Liver (tissue), 9 donors: ENCODE results near the gene CASR. TPM values are rescaled to one million over a fixed set of nuclear protein-coding genes. Genes with fewer than 3 reads are reported as not detected.

ENCODE experiments used
- DNase-seq: peaks from one replicate; pipeline ENCODE4 v3.0.0-alpha.2; 2017; ENCODE audit warnings: low spot score
- H3K27ac ChIP-seq, 2 donors: one replicate each; pipeline ENCODE4 v1.7.0; 2013; ENCODE audit warnings: inconsistent platforms in 2 of 2, low read length in 2 of 2, control low read depth in 1 of 2, low read depth in 1 of 2, mild to moderate bottlenecking in 1 of 2
- H3K27me3 ChIP-seq, 4 donors: one replicate each; pipeline versions ENCODE4 v1.6.1 to v1.7.0; 2013; ENCODE audit warnings: low read length in 3 of 4, inconsistent platforms in 1 of 4, mild to moderate bottlenecking in 1 of 4, moderate library complexity in 1 of 4; ENCODE audit not compliant: control insufficient read depth in 4 of 4, insufficient read depth in 4 of 4
- H3K36me3 ChIP-seq, 4 donors: one replicate each; pipeline versions ENCODE4 v1.6.1 to v1.7.0; 2013; ENCODE audit warnings: low read length in 3 of 4, mild to moderate bottlenecking in 3 of 4, low read depth in 1 of 4, moderate library complexity in 1 of 4; ENCODE audit not compliant: control insufficient read depth in 4 of 4, insufficient read depth in 3 of 4
- H3K4me1 ChIP-seq, 4 donors: one replicate each; pipeline versions ENCODE4 v1.6.1 to v1.7.0; 2013; ENCODE audit warnings: low read length in 3 of 4, mild to moderate bottlenecking in 3 of 4, moderate library complexity in 1 of 4; ENCODE audit not compliant: control insufficient read depth in 4 of 4, insufficient read depth in 4 of 4
- H3K4me3 ChIP-seq, 3 donors: one replicate each; pipeline versions ENCODE4 v1.6.1 to v1.7.0; 2013; ENCODE audit warnings: low read length in 3 of 3, control low read depth in 1 of 3, low read depth in 1 of 3, mild to moderate bottlenecking in 1 of 3
- H3K9ac ChIP-seq, 2 donors: one replicate each; pipeline ENCODE4 v1.7.0; 2013; ENCODE audit warnings: low read length in 2 of 2, mild to moderate bottlenecking in 2 of 2, moderate library complexity in 2 of 2, control low read depth in 1 of 2, low read depth in 1 of 2
- H3K9me3 ChIP-seq, 4 donors: one replicate each; pipeline versions ENCODE4 v1.6.1 to v1.7.0; 2013; ENCODE audit warnings: low read length in 3 of 4; ENCODE audit not compliant: control insufficient read depth in 4 of 4
- EGR1 ChIP-seq, 2 donors: IDR thresholded peaks; 2 replicates each; pipeline ENCODE4 v1.6.1; 2016 to 2018; ENCODE audit warnings: antibody characterized with exemption in 2 of 2, low read depth in 2 of 2
- FOXA2 ChIP-seq: IDR thresholded peaks from 2 replicates; pipeline ENCODE4 v1.6.1; 2016; ENCODE audit warnings: antibody characterized with exemption
- GABPA ChIP-seq, 2 donors: IDR thresholded peaks in 1 of 2; conservative IDR thresholded peaks in 1 of 2; 2 replicates each; pipeline ENCODE4 v1.6.1; 2016; ENCODE audit warnings: antibody characterized with exemption in 2 of 2, mild to moderate bottlenecking in 1 of 2, moderate library complexity in 1 of 2
- HNF4A ChIP-seq, 2 donors: conservative IDR thresholded peaks; 2 replicates each; pipeline ENCODE4 v1.6.1; 2016; ENCODE audit warnings: antibody characterized with exemption in 2 of 2, mild to moderate bottlenecking in 2 of 2
- HNF4G ChIP-seq: IDR thresholded peaks from 2 replicates; pipeline ENCODE4 v1.6.1; 2016; ENCODE audit warnings: antibody characterized with exemption
- JUND ChIP-seq, 2 donors: IDR thresholded peaks; 2 replicates each; pipeline ENCODE4 v1.6.1; 2016; ENCODE audit warnings: antibody characterized with exemption in 2 of 2
- MAX ChIP-seq: IDR thresholded peaks from 2 replicates; pipeline ENCODE4 v1.6.1; 2016; ENCODE audit warnings: antibody characterized with exemption
- RAD21 ChIP-seq, 2 donors: IDR thresholded peaks; 2 replicates each; pipeline ENCODE4 v1.6.1; 2016; ENCODE audit warnings: antibody characterized with exemption in 2 of 2, mild to moderate bottlenecking in 2 of 2
- RXRA ChIP-seq, 2 donors: IDR thresholded peaks; 2 replicates each; pipeline ENCODE4 v1.6.1; 2017 to 2018; ENCODE audit warnings: antibody characterized with exemption in 2 of 2, mild to moderate bottlenecking in 1 of 2
- SP1 ChIP-seq: IDR thresholded peaks from 2 replicates; pipeline ENCODE4 v1.6.1; 2018; ENCODE audit warnings: antibody characterized with exemption, mild to moderate bottlenecking
- TAF1 ChIP-seq: conservative IDR thresholded peaks from 2 replicates; pipeline ENCODE4 v1.6.1; 2016; ENCODE audit warnings: antibody characterized with exemption, mild to moderate bottlenecking
- YY1 ChIP-seq: IDR thresholded peaks from 2 replicates; pipeline ENCODE4 v1.6.1; 2016; ENCODE audit warnings: antibody characterized with exemption, mild to moderate bottlenecking
- ZBTB33 ChIP-seq: IDR thresholded peaks from 2 replicates; pipeline ENCODE4 v1.6.1; 2016; ENCODE audit warnings: antibody characterized with exemption
- WGBS: extraction: QIAGEN DNeasy Blood & Tissue Kit; methylation state at CpG from one replicate; pipeline ENCODE4 v1.1.7; 2013; 5-methylcytosine and 5-hydroxymethylcytosine counted together
- polyA plus RNA-seq, 2 donors: library from polyadenylated mRNA; stranded (reverse) in 1 of 2; unstranded in 1 of 2; fragments of 200-250 nt in 1 of 2; fragments of >200 nt in 1 of 2; fragmentation: Nextera tagmentation in 1 of 2; extraction: Ambion mirVana in 1 of 2; gene quantifications; one replicate each; pipeline versions ENCODE4 v1.2.1 to v1.2.3, GENCODE V29; 2013 to 2015
- total RNA-seq, 2 donors: library from RNA; depleted of rRNA; stranded (reverse); fragments of >200 nt; gene quantifications; one replicate each; pipeline ENCODE4 v1.2.3, GENCODE V29; 2014
- TF ChIP-seq, protein P1 (sequence below): IDR thresholded peaks from 2 replicates; pipeline ENCODE4 v1.6.1; 2016; ENCODE audit warnings: antibody characterized with exemption, mild to moderate bottlenecking
- TF ChIP-seq, protein P2 (sequence below): IDR thresholded peaks from 2 replicates; pipeline ENCODE4 v1.6.1; 2016; ENCODE audit warnings: antibody characterized with exemption
- TF ChIP-seq, protein P3 (sequence below): fragments of 150-350 bp; IDR thresholded peaks from 2 replicates; pipeline ENCODE4 v1.5.1; 2017; ENCODE audit warnings: improper control_type of control experiment, low read depth, low read length; ENCODE audit not compliant: missing input control
- donor health status: healthy.
- donor health status: healthy.
- donor health status: healthy.
- donor health status: healthy.
- donor health status: healthy.

Gene CASR
- total and polyA plus RNA-seq, 4 donors: 0.05 to 0.29 (median 0.14) TPM

DNA sequence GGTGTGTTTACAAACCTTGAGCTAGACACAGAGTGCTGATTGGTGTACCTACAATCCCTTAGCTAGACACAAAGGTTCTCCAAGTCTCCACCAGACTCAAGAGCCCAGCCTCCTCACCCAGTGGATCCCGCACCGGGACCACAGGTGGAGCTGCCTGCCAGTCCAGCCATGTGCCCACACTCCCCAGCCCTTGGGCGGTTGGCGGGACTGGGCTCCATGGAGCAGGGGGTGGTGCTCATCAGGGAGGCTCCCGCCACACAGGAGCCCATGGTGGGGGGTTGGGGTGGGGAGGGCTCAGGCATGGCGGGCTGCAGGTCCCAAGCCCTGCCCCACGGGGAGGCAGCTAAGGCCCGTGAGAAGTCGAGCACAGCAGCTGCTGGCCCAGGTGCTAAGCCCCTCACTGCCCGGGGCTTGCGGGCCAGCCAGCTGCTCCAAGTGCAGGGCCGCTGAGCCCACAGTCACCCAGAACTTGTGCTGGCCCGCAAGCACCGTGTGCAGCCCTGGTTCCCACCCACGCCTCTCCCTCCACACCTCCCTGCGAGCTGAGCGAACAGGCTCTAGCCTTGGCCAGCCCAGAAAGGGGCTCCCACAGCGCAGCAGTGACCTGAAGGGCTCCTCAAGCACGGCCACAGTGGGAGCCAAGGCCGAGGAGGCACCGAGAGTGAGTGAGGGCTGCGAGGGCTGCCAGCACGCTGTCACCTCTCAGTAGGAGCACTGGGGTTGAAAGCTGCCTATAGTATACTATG, 43.7 kb downstream of the CASR start:
- Histone ChIP-seq H3K9ac (no peak overlapping the region), H3K27me3 (no peaks in the 10 kb centered on the region), H3K4me3 (no peak overlapping the region), H3K36me3 (no peaks in the 10 kb centered on the region), H3K4me1 (no peaks in the 10 kb centered on the region), H3K27ac (no peak overlapping the region), H3K9me3 (peaks cover 0 to 4% (median 0%) of the 10 kb centered on the region in 4 donors)
- 95% methylated on average over 23 of the region's 23 CpGs for WGBS
- no peak for DNase-seq
- TF ChIP-seq ZBTB33: no peak
- no peak for TF ChIP-seq RAD21 (IDR thresholded peaks at IDR 0.05)
- TF ChIP-seq GABPA (IDR thresholded peaks at IDR 0.05 in 1 of 2, conservative IDR thresholded peaks at IDR 0.05 in 1 of 2): no peak
- TF ChIP-seq YY1: no peak
- TF ChIP-seq HNF4A (conservative IDR thresholded peaks at IDR 0.05): no peak
- TF ChIP-seq, protein P1, sequence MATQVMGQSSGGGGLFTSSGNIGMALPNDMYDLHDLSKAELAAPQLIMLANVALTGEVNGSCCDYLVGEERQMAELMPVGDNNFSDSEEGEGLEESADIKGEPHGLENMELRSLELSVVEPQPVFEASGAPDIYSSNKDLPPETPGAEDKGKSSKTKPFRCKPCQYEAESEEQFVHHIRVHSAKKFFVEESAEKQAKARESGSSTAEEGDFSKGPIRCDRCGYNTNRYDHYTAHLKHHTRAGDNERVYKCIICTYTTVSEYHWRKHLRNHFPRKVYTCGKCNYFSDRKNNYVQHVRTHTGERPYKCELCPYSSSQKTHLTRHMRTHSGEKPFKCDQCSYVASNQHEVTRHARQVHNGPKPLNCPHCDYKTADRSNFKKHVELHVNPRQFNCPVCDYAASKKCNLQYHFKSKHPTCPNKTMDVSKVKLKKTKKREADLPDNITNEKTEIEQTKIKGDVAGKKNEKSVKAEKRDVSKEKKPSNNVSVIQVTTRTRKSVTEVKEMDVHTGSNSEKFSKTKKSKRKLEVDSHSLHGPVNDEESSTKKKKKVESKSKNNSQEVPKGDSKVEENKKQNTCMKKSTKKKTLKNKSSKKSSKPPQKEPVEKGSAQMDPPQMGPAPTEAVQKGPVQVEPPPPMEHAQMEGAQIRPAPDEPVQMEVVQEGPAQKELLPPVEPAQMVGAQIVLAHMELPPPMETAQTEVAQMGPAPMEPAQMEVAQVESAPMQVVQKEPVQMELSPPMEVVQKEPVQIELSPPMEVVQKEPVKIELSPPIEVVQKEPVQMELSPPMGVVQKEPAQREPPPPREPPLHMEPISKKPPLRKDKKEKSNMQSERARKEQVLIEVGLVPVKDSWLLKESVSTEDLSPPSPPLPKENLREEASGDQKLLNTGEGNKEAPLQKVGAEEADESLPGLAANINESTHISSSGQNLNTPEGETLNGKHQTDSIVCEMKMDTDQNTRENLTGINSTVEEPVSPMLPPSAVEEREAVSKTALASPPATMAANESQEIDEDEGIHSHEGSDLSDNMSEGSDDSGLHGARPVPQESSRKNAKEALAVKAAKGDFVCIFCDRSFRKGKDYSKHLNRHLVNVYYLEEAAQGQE: no peak
- no peak for TF ChIP-seq JUND (IDR thresholded peaks at IDR 0.05)
- TF ChIP-seq, protein P2, sequence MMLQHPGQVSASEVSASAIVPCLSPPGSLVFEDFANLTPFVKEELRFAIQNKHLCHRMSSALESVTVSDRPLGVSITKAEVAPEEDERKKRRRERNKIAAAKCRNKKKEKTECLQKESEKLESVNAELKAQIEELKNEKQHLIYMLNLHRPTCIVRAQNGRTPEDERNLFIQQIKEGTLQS: no peak
- TF ChIP-seq RXRA (IDR thresholded peaks at IDR 0.05): no peak

GRCh38 chr3:122230174-122230573, 46.7 kb downstream of the CASR start:
- Histone ChIP-seq H3K36me3 (no peaks in the 10 kb centered on the region), H3K27ac (no peak overlapping the region), H3K9me3 (no peaks in the 10 kb centered on the region), H3K4me1 (peaks cover 0 to 6% (median 2%) of the 10 kb centered on the region in 4 donors), H3K9ac (no peak overlapping the region), H3K27me3 (no peaks in the 10 kb centered on the region), H3K4me3 (no peak overlapping the region)
- no peak for DNase-seq
- WGBS: 69% methylated on average over 23 of the region's 23 CpGs
- no peak for TF ChIP-seq RXRA (IDR thresholded peaks at IDR 0.05)
- TF ChIP-seq HNF4G: no peak
- TF ChIP-seq SP1: no peak
- TF ChIP-seq, protein P1: no peak
- TF ChIP-seq, protein P3, sequence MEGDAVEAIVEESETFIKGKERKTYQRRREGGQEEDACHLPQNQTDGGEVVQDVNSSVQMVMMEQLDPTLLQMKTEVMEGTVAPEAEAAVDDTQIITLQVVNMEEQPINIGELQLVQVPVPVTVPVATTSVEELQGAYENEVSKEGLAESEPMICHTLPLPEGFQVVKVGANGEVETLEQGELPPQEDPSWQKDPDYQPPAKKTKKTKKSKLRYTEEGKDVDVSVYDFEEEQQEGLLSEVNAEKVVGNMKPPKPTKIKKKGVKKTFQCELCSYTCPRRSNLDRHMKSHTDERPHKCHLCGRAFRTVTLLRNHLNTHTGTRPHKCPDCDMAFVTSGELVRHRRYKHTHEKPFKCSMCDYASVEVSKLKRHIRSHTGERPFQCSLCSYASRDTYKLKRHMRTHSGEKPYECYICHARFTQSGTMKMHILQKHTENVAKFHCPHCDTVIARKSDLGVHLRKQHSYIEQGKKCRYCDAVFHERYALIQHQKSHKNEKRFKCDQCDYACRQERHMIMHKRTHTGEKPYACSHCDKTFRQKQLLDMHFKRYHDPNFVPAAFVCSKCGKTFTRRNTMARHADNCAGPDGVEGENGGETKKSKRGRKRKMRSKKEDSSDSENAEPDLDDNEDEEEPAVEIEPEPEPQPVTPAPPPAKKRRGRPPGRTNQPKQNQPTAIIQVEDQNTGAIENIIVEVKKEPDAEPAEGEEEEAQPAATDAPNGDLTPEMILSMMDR: no peak
- TF ChIP-seq YY1: no peak
- no peak for TF ChIP-seq JUND (IDR thresholded peaks at IDR 0.05)
- TF ChIP-seq FOXA2: no peak
- no peak for TF ChIP-seq TAF1
- no peak for TF ChIP-seq EGR1 (IDR thresholded peaks at IDR 0.05; ENCODE audit: low read depth in 2 of 2)
- no peak for TF ChIP-seq GABPA (IDR thresholded peaks at IDR 0.05 in 1 of 2, conservative IDR thresholded peaks at IDR 0.05 in 1 of 2)
- no peak for TF ChIP-seq HNF4A (conservative IDR thresholded peaks at IDR 0.05)
- TF ChIP-seq, protein P2: no peak
- TF ChIP-seq ZBTB33: no peak
- TF ChIP-seq MAX: no peak
